ENCODE results near the gene RPTOR.

- TF ChIP-seq POLR2A (IDR thresholded peaks at IDR 0.05) (no peak), CTCF (IDR thresholded peaks at IDR 0.05) (no peak)
Measured at GRCh38 chr17:80694085-80694991, 149.7 kb downstream of the RPTOR start.
